ENCODE measurements around the gene NFKB2.

DNA sequence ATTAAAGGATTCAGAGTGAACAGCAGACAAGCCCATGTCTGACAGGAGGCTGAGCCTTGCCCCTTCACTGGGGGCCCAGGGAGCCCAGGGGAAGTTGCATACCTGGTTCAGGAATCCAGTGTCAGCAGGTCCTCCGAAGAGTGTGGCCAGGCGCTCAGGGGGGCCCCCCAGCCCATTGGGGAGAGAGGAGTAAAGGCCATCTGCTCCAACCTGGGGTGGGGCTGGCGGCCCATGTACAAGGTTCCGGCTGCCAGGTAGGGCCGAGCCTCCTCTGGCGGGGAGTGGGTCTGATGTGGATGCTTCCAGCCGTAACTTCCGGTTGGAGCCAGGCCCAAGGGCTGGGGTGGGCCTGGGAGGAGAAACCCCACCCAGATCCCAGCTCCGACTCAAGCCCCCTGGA is 20.8 kb downstream of the NFKB2 start:
- TF ChIP-seq, protein P1, sequence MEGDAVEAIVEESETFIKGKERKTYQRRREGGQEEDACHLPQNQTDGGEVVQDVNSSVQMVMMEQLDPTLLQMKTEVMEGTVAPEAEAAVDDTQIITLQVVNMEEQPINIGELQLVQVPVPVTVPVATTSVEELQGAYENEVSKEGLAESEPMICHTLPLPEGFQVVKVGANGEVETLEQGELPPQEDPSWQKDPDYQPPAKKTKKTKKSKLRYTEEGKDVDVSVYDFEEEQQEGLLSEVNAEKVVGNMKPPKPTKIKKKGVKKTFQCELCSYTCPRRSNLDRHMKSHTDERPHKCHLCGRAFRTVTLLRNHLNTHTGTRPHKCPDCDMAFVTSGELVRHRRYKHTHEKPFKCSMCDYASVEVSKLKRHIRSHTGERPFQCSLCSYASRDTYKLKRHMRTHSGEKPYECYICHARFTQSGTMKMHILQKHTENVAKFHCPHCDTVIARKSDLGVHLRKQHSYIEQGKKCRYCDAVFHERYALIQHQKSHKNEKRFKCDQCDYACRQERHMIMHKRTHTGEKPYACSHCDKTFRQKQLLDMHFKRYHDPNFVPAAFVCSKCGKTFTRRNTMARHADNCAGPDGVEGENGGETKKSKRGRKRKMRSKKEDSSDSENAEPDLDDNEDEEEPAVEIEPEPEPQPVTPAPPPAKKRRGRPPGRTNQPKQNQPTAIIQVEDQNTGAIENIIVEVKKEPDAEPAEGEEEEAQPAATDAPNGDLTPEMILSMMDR (IDR thresholded peaks at IDR 0.05): no peak
- no peak for TF ChIP-seq POLR2A (IDR thresholded peaks at IDR 0.05)

All from thyroid gland (tissue), 4 donors.